D721Med (cell line): ENCODE measurements around the gene B4GALT5.
"Not testable (repeated sequence)": the region's sequence is repeated elsewhere in the genome, so short reads cannot be mapped to it uniquely, and the experiment has no call there.

Source experiments
- DNase-seq: peaks from one replicate; pipeline ENCODE4 v3.0.0; 2011; ENCODE audit warnings: low spot score; ENCODE audit not compliant: insufficient read length
- FAIRE-seq: peaks from 2 replicates; lab custom pipeline; 2011; peaks lifted over from hg19 to GRCh38; lab: Jason Lieb, UNC
- TF ChIP-seq, protein P1 (sequence below): IDR thresholded peaks from 2 replicates; pipeline ENCODE4 v1.5.1; 2012; ENCODE audit warnings: mild to moderate bottlenecking, control low read depth; ENCODE audit not compliant: insufficient read depth; ENCODE audit errors: missing control alignments

Gene B4GALT5

DNA sequence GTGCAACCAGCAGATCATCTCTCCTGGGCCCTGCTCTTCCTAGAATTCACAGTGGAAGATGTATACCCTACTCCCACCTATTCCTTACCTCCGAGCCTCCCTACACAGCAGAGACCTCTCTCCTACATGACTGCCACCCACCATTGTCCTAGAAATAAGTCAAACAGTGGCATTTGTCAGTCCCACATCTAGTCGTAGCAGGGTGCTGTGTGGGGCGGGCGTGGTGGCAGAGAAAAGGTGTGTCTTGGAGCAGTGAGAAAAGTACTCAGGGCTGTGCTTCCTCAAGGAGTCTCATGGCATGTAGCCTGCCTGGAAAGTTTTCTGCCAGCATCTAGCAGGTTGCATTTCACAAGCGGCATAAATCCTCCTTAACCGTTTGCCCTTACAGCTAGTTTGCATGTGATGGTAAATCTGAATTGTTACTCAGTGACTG, 86.3 kb downstream of the B4GALT5 start:
- no peak for DNase-seq
- FAIRE-seq: no peak
- TF ChIP-seq, protein P1, sequence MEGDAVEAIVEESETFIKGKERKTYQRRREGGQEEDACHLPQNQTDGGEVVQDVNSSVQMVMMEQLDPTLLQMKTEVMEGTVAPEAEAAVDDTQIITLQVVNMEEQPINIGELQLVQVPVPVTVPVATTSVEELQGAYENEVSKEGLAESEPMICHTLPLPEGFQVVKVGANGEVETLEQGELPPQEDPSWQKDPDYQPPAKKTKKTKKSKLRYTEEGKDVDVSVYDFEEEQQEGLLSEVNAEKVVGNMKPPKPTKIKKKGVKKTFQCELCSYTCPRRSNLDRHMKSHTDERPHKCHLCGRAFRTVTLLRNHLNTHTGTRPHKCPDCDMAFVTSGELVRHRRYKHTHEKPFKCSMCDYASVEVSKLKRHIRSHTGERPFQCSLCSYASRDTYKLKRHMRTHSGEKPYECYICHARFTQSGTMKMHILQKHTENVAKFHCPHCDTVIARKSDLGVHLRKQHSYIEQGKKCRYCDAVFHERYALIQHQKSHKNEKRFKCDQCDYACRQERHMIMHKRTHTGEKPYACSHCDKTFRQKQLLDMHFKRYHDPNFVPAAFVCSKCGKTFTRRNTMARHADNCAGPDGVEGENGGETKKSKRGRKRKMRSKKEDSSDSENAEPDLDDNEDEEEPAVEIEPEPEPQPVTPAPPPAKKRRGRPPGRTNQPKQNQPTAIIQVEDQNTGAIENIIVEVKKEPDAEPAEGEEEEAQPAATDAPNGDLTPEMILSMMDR: no peak

DNA sequence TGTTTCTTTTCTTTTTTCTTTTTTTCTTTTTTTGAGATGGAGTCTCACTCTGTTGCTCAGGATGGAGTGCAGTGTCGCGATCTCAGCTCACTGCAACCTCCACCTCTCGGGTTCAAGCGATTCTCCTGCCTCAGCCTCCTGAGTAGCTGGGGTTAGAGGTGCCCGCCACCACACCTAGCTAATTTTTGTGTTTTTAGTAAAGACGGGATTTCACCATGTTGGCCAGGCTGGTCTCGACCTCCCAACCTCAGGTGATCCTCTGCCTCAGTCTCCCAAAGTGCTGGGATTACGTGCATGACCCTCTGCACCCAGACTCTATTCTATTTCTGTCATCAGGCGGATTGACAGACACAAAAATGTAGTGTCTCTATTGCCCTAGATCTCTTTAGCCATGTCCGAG, 88.7 kb downstream of the B4GALT5 start:
- DNase-seq, FAIRE-seq: not testable (repeated sequence)

DNA sequence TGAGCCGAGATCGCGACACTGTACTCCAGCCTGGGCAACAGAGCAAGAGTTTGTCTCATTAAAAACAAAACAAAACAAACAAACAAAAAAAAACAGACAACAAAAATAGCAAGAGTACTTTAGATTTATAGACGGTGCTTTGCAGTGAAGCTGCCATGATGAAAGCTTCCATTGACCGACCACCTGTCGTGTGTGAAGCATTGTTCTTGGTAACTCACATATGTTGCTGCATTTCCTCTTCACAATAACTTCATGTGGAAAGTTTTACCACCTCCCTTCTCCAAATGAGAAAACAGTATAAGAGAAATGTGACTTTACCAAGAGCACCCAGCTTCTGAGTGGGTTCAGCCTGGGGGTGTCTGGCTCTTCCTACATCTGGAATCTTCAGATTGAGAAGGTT, 89.4 kb downstream of the B4GALT5 start:
- FAIRE-seq (no peak), DNase-seq (no peak)
- TF ChIP-seq, protein P1: no peak

DNA sequence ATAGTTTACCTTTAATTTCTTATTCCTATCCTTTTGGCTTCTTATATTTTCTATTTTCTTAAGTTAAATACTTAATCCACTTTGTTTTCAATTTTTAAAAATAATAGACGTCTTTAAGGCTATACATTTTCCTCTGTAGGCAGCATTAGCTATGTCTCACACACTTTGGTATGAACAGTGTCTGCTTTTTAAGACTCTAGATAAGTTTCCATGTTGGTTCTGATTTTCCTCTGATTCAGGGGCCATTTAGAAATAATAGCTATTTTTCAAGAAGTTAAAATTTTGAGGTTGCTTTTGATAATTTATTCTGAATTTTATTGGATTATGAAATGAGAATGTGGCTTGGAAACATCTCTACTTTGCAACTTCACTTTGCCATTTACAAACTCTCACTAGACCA, 91.4 kb downstream of the B4GALT5 start:
- no peak for FAIRE-seq
- TF ChIP-seq, protein P1: no peak
- DNase-seq: no peak

DNA sequence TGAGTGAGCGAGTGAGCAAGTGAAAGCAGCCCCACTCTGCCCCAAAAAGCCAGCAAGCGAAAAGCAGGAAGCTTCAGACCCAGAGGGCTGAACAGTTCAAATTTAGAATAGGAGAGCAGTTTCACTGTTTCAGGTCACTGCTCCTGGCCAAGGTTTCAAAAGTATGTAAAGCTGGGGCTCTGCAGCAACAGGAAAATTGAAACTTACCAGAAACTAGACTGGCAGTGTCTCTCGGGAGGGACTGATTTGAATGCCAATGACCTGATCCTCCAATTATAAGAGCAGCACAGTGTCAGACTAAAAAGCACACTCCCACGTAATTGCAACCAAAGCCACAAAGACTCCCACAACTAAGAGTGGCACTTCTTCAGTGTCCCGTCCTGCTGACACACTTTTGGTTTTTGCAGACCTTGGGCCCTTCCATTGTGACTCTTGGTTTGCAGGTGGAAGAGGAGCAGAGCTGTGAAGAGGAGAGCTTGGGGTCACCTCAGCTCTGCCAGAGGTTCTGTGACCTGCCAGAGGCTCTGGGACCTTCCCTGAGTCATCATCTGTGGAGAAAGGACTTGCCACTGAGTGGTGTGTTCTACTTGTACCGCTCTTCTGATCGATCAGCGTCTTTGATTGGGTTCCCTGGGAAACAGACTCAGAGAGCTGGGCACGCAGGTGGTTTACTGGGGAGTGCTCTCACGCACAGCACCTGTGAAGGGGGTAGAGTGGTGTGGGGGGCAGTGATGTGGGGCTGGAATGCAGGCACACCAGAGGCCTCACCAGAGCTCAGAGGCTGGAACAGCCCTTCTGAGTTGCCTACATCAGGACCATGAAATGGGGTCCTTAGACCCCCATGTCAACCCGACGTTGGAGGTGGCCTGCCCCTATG, 93.1 kb downstream of the B4GALT5 start:
- TF ChIP-seq, protein P1: no peak
- FAIRE-seq: no peak
- no peak for DNase-seq

DNA sequence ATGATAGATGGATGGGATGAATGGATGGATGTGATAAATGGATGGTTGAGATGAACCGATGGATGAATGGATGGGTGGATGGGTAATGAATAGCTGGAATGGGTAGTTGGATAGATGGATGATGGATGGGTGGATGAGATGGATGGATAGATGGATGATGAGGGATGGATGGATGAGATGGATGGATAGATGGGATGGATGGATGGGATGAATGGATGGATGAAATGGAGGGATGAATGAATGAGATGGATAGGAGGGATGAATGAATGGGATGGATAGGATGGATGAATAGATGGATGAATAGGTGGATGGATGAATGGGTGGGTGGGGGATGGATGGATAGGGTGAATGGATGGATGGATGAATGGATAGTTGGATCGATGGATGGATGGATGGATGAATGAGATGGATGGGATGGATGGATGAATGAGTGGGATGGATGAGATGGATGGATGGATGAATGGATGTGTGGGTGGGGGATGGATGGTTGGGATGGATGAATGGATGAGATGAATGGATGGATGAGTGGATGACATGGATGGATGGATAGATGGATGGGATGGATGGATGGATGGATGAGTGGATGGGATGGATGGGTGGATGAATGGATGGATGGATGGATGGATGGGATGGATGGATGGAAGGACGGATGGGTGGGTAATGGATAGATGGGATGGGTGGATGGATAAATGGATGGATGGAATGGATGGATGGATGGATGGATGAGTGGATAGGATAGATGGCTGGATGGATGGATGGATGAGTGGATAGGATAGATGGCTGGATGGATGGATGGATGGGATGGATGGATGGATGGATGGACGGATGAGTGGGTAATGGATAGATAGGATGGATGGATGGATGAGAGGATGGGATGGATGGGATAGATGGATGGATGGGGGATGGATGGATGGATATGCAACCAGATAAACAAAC, 94.3 kb downstream of the B4GALT5 start:
- FAIRE-seq (no peak), DNase-seq (no peak)
- TF ChIP-seq, protein P1: no peak

DNA sequence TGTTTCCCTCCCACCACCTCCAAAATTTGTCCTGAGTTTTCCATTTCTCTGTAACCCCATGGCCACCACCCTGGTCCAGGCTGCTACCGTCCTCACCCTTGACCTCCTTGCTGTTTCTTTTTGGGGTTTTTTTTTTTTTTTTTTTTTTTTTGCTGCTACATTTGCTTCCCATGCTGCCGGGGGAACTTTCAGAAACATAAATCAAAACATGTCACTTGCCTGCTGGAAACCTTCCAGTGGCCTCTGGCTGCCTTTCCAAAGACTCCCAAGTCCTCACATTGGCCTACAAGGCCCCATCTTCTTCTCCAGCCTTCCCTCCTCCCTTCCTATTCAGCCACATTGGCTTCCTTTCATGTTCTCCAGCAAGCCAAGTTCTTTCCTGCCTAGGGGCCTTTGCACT, 95.4 kb downstream of the B4GALT5 start:
- DNase-seq (no peak), FAIRE-seq (no peak)
- TF ChIP-seq, protein P1: no peak

DNA sequence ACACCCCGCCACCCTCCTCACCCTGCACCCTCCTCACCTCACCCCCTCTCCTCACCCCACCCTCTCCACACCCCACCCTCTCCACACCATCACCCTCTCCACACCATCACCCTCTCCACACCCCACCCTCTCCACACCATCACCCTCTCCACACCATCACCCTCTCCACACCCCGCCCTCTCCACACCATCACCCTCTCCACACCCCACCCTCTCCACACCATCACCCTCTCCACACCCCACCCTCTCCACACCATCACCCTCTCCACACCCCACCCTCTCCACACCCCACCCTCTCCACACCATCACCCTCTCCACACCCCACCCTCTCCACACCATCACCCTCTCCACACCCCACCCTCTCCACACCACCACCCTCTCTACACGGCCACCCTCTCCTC, 96.3 kb downstream of the B4GALT5 start:
- not testable (repeated sequence) for DNase-seq, FAIRE-seq
